Keratinocyte (primary cell): ENCODE data around the gene ALOX12B. TPM values are rescaled to one million over a fixed set of nuclear protein-coding genes. Genes with fewer than 3 reads are reported as not detected.
A peak's percentile ranks its signal among the peaks of the same experiment; 100 is the strongest.

Experiments used
- DNase-seq: peaks from one replicate; pipeline ENCODE4 v3.0.0-alpha.2; 2011; ENCODE audit warnings: low read depth, missing footprints, low spot score
- FAIRE-seq: peaks from 2 replicates; lab custom pipeline; 2011; peaks lifted over from hg19 to GRCh38; lab: Jason Lieb, UNC
- H2AFZ ChIP-seq: 2 replicates; pipeline ENCODE4 v1.6.0; 2012; ENCODE audit warnings: low read length, control low read depth, inconsistent platforms; ENCODE audit not compliant: control insufficient read depth
- H3K27ac ChIP-seq: 2 replicates; pipeline ENCODE4 v1.5.1; 2011; ENCODE audit warnings: low read length; ENCODE audit not compliant: control insufficient read depth, insufficient read depth
- H3K27me3 ChIP-seq: 3 replicates; pipeline ENCODE4 v1.6.0; 2011; ENCODE audit warnings: low read length; ENCODE audit not compliant: control insufficient read depth, insufficient read depth; ENCODE audit errors: extremely low read depth
- H3K36me3 ChIP-seq, 2 experiments: 2 replicates in 1 of 2; 3 replicates in 1 of 2; pipeline ENCODE4 v1.5.1; 2011; ENCODE audit warnings: low read length in 2 of 2, mild to moderate bottlenecking in 1 of 2; ENCODE audit not compliant: control insufficient read depth in 2 of 2, insufficient read depth in 2 of 2; ENCODE audit errors: extremely low read depth in 1 of 2
- H3K4me1 ChIP-seq: 3 replicates; pipeline ENCODE4 v1.5.1; 2011; ENCODE audit warnings: low read length; ENCODE audit not compliant: control insufficient read depth, insufficient read depth; ENCODE audit errors: extremely low read depth
- H3K4me2 ChIP-seq: 3 replicates; pipeline ENCODE4 v1.6.0; 2011; ENCODE audit warnings: low read depth, low read length; ENCODE audit not compliant: control insufficient read depth, insufficient read depth; ENCODE audit errors: extremely low read depth
- H3K4me3 ChIP-seq, 3 experiments: fragments of 200-600 bp in 1 of 3; sonication (generic) in 1 of 3; 2 replicates in 2 of 3; 3 replicates in 1 of 3; pipeline ENCODE4 v1.5.1; 2011 to 2016; ENCODE audit warnings: low read length in 3 of 3, mild to moderate bottlenecking in 3 of 3, control low read depth in 2 of 3, inconsistent platforms in 1 of 3, low read depth in 1 of 3, mixed read lengths in 1 of 3, mixed run types in 1 of 3, moderate library complexity in 1 of 3; ENCODE audit not compliant: control insufficient read depth in 2 of 3, insufficient read depth in 2 of 3; ENCODE audit errors: extremely low read depth in 1 of 3
- H3K79me2 ChIP-seq: 2 replicates; pipeline ENCODE4 v1.6.0; 2012; ENCODE audit warnings: low read length; ENCODE audit not compliant: control insufficient read depth, insufficient read depth
- H3K9ac ChIP-seq: 3 replicates; pipeline ENCODE4 v1.6.0; 2011; ENCODE audit warnings: low read length; ENCODE audit not compliant: control insufficient read depth, insufficient read depth; ENCODE audit errors: extremely low read depth
- H3K9me1 ChIP-seq: 3 replicates; pipeline ENCODE4 v1.6.0; 2011; ENCODE audit warnings: low read length; ENCODE audit not compliant: control insufficient read depth, insufficient read depth; ENCODE audit errors: extremely low read depth
- H3K9me3 ChIP-seq: 2 replicates; pipeline ENCODE4 v1.5.1; 2012; ENCODE audit warnings: low read depth, low read length; ENCODE audit not compliant: control insufficient read depth
- H4K20me1 ChIP-seq: 3 replicates; pipeline ENCODE4 v1.6.0; 2011; ENCODE audit warnings: low read length; ENCODE audit not compliant: control insufficient read depth, insufficient read depth; ENCODE audit errors: extremely low read depth
- CTCF ChIP-seq, 3 experiments: IDR thresholded peaks in 1 of 3; conservative IDR thresholded peaks in 1 of 3; optimal IDR thresholded peaks in 1 of 3; 2 replicates in 2 of 3; 3 replicates in 1 of 3; pipeline versions ENCODE3 to v1.5.1; 2011; ENCODE audit warnings: low read length in 3 of 3, mild to moderate bottlenecking in 3 of 3, moderate library complexity in 2 of 3, control low read depth in 1 of 3, inconsistent platforms in 1 of 3; ENCODE audit not compliant: insufficient read depth in 2 of 3; ENCODE audit errors: extremely low read depth in 1 of 3
- EZH2 ChIP-seq: IDR thresholded peaks from one replicate; pipeline ENCODE4 v1.6.1; 2012; ENCODE audit warnings: inconsistent platforms, mild to moderate bottlenecking, low read length, moderate library complexity
- dilution Hi-C: fragments of 300-500 bp; cut with MboI; formaldehyde crosslinking; loops from one replicate; pipeline ENCODE4 v1.7.0; 2020; ENCODE audit warnings: low sequenced_read_pairs; ENCODE audit not compliant: extremely low pct_ligation_motif_present
- polyA plus RNA-seq, 5 experiments: library from polyadenylated mRNA; depleted of rRNA in 3 of 5; stranded (reverse) in 3 of 5; stranded (forward) in 1 of 5; unstranded in 1 of 5; fragments of >200 nt; gene quantifications; 1 replicate in 1 of 5; 2 replicates in 3 of 5; 3 replicates in 1 of 5; pipeline versions ENCODE4 v1.2.1 to v1.2.3, GENCODE V29; 2011 to 2012; ENCODE audit warnings: missing spikeins in 2 of 5, low read depth in 1 of 5, low replicate concordance in 1 of 5

ALOX12B gene
- polyA plus RNA-seq, 1 donor (not counting 4 experiments of a cell fraction or from before 2014, with no cell fraction given) = 0.47 TPM

GRCh38 chr17:8041249-8041928 is 46.1 kb downstream of the ALOX12B start:
- no peaks in the 10 kb centered on the region for H4K20me1 ChIP-seq
- H3K9me1 ChIP-seq = no peaks in the 10 kb centered on the region
- peak overlapping the region; percentile 50 for H3K4me2 ChIP-seq
- peaks cover 0 to 9% of the 10 kb centered on the region in 2 experiments for H3K36me3 ChIP-seq
- dilution Hi-C loops = no loop called here
- H3K79me2 ChIP-seq = no peaks in the 10 kb centered on the region
- H3K27me3 ChIP-seq = no peaks in the 10 kb centered on the region
- DNase-seq (no peak), FAIRE-seq (peak; percentile 95)
- H3K9me3 ChIP-seq = no peaks in the 10 kb centered on the region
- no peak for TF ChIP-seq EZH2
- TF ChIP-seq CTCF (optimal IDR thresholded peaks at IDR 0.05 in 1 of 3, IDR thresholded peaks at IDR 0.05 in 1 of 3, conservative IDR thresholded peaks at IDR 0.05 in 1 of 3; ENCODE audit: extremely low read depth in 1 of 3, insufficient read depth in 2 of 3, low read length in 3 of 3) = peak; percentile 55 to 72 (median 64)
- peak overlapping the region; percentile 13 for H3K9ac ChIP-seq
- H2AFZ ChIP-seq = no peak overlapping the region
- peak overlapping the region; percentile 68 for H3K27ac ChIP-seq
- H3K4me3 ChIP-seq = no peak overlapping the region
- peaks cover 25% of the 10 kb centered on the region for H3K4me1 ChIP-seq

GRCh38 chr17:8039611-8040168 is 47.8 kb downstream of the ALOX12B start:
- Histone ChIP-seq H3K27ac (no peak overlapping the region), H3K27me3 (no peaks in the 10 kb centered on the region), H3K79me2 (no peaks in the 10 kb centered on the region), H3K9me1 (no peaks in the 10 kb centered on the region), H3K4me2 (peak overlapping the region; percentile 87), H2AFZ (no peak overlapping the region), H3K4me3 (peak overlapping the region; percentile 34 to 69 (median 57)), H3K36me3 (peaks cover 0 to 7% of the 10 kb centered on the region in 2 experiments), H4K20me1 (no peaks in the 10 kb centered on the region), H3K9ac (peak overlapping the region; percentile 22), H3K4me1 (peaks cover 25% of the 10 kb centered on the region), H3K9me3 (no peaks in the 10 kb centered on the region)
- FAIRE-seq = no peak
- no peak for DNase-seq
- dilution Hi-C loops = no loop called here
- no peak for TF ChIP-seq EZH2
- no peak for TF ChIP-seq CTCF (optimal IDR thresholded peaks at IDR 0.05 in 1 of 3, IDR thresholded peaks at IDR 0.05 in 1 of 3, conservative IDR thresholded peaks at IDR 0.05 in 1 of 3; ENCODE audit: extremely low read depth in 1 of 3, insufficient read depth in 2 of 3, low read length in 3 of 3)
